Right lobe of liver (tissue), 4 donors: ENCODE results near the gene ITPK1.

Experiments used
- CTCF ChIP-seq, 4 donors: fragments of 200-600 bp in 3 of 4; fragments of 450-650 bp in 1 of 4; IDR thresholded peaks; one replicate each; pipeline versions ENCODE4 v1.5.1 to v1.8.0; 2016 to 2022; ENCODE audit warnings: antibody characterized with exemption in 4 of 4, mild to moderate bottlenecking in 2 of 4
- POLR2A ChIP-seq: fragments of 450-650 bp; IDR thresholded peaks from one replicate; pipeline ENCODE4 v1.6.1; 2017; ENCODE audit warnings: antibody characterized with exemption, mild to moderate bottlenecking
- donor health status: DM: no; HTN: no; CAD: no.
- donor health status: DM: no; HTN: no; CAD: no.
- donor health status: DM: no; HTN: yes; CAD: no.

- no peak for TF ChIP-seq CTCF (IDR thresholded peaks at IDR 0.05)
- TF ChIP-seq POLR2A, result no peak
Measured at GRCh38 chr14:93102141-93102540, 13.6 kb downstream of the ITPK1 start.
